Keratinocyte (primary cell): ENCODE data around the gene TXNDC17. TPM values are rescaled to one million over a fixed set of nuclear protein-coding genes. Genes with fewer than 3 reads are reported as not detected.

ENCODE experiments used
- DNase-seq: peaks from one replicate; pipeline ENCODE4 v3.0.0-alpha.2; 2011; ENCODE audit warnings: low read depth, missing footprints, low spot score
- FAIRE-seq: peaks from 2 replicates; lab custom pipeline; 2011; peaks lifted over from hg19 to GRCh38; lab: Jason Lieb, UNC
- H2AFZ ChIP-seq: 2 replicates; pipeline ENCODE4 v1.6.0; 2012; ENCODE audit warnings: low read length, control low read depth, inconsistent platforms; ENCODE audit not compliant: control insufficient read depth
- H3K27ac ChIP-seq: 2 replicates; pipeline ENCODE4 v1.5.1; 2011; ENCODE audit warnings: low read length; ENCODE audit not compliant: control insufficient read depth, insufficient read depth
- H3K27me3 ChIP-seq: 3 replicates; pipeline ENCODE4 v1.6.0; 2011; ENCODE audit warnings: low read length; ENCODE audit not compliant: control insufficient read depth, insufficient read depth; ENCODE audit errors: extremely low read depth
- H3K36me3 ChIP-seq, 2 experiments: 2 replicates in 1 of 2; 3 replicates in 1 of 2; pipeline ENCODE4 v1.5.1; 2011; ENCODE audit warnings: low read length in 2 of 2, mild to moderate bottlenecking in 1 of 2; ENCODE audit not compliant: control insufficient read depth in 2 of 2, insufficient read depth in 2 of 2; ENCODE audit errors: extremely low read depth in 1 of 2
- H3K4me1 ChIP-seq: 3 replicates; pipeline ENCODE4 v1.5.1; 2011; ENCODE audit warnings: low read length; ENCODE audit not compliant: control insufficient read depth, insufficient read depth; ENCODE audit errors: extremely low read depth
- H3K4me2 ChIP-seq: 3 replicates; pipeline ENCODE4 v1.6.0; 2011; ENCODE audit warnings: low read depth, low read length; ENCODE audit not compliant: control insufficient read depth, insufficient read depth; ENCODE audit errors: extremely low read depth
- H3K4me3 ChIP-seq, 3 experiments: fragments of 200-600 bp in 1 of 3; sonication (generic) in 1 of 3; 2 replicates in 2 of 3; 3 replicates in 1 of 3; pipeline ENCODE4 v1.5.1; 2011 to 2016; ENCODE audit warnings: low read length in 3 of 3, mild to moderate bottlenecking in 3 of 3, control low read depth in 2 of 3, inconsistent platforms in 1 of 3, low read depth in 1 of 3, mixed read lengths in 1 of 3, mixed run types in 1 of 3, moderate library complexity in 1 of 3; ENCODE audit not compliant: control insufficient read depth in 2 of 3, insufficient read depth in 2 of 3; ENCODE audit errors: extremely low read depth in 1 of 3
- H3K79me2 ChIP-seq: 2 replicates; pipeline ENCODE4 v1.6.0; 2012; ENCODE audit warnings: low read length; ENCODE audit not compliant: control insufficient read depth, insufficient read depth
- H3K9ac ChIP-seq: 3 replicates; pipeline ENCODE4 v1.6.0; 2011; ENCODE audit warnings: low read length; ENCODE audit not compliant: control insufficient read depth, insufficient read depth; ENCODE audit errors: extremely low read depth
- H3K9me1 ChIP-seq: 3 replicates; pipeline ENCODE4 v1.6.0; 2011; ENCODE audit warnings: low read length; ENCODE audit not compliant: control insufficient read depth, insufficient read depth; ENCODE audit errors: extremely low read depth
- H3K9me3 ChIP-seq: 2 replicates; pipeline ENCODE4 v1.5.1; 2012; ENCODE audit warnings: low read depth, low read length; ENCODE audit not compliant: control insufficient read depth
- H4K20me1 ChIP-seq: 3 replicates; pipeline ENCODE4 v1.6.0; 2011; ENCODE audit warnings: low read length; ENCODE audit not compliant: control insufficient read depth, insufficient read depth; ENCODE audit errors: extremely low read depth
- CTCF ChIP-seq, 3 experiments: IDR thresholded peaks in 1 of 3; conservative IDR thresholded peaks in 1 of 3; optimal IDR thresholded peaks in 1 of 3; 2 replicates in 2 of 3; 3 replicates in 1 of 3; pipeline versions ENCODE3 to v1.5.1; 2011; ENCODE audit warnings: low read length in 3 of 3, mild to moderate bottlenecking in 3 of 3, moderate library complexity in 2 of 3, control low read depth in 1 of 3, inconsistent platforms in 1 of 3; ENCODE audit not compliant: insufficient read depth in 2 of 3; ENCODE audit errors: extremely low read depth in 1 of 3
- EZH2 ChIP-seq: IDR thresholded peaks from one replicate; pipeline ENCODE4 v1.6.1; 2012; ENCODE audit warnings: inconsistent platforms, mild to moderate bottlenecking, low read length, moderate library complexity
- dilution Hi-C: fragments of 300-500 bp; cut with MboI; formaldehyde crosslinking; loops from one replicate; pipeline ENCODE4 v1.7.0; 2020; ENCODE audit warnings: low sequenced_read_pairs; ENCODE audit not compliant: extremely low pct_ligation_motif_present
- polyA plus RNA-seq, 5 experiments: library from polyadenylated mRNA; depleted of rRNA in 3 of 5; stranded (reverse) in 3 of 5; stranded (forward) in 1 of 5; unstranded in 1 of 5; fragments of >200 nt; gene quantifications; 1 replicate in 1 of 5; 2 replicates in 3 of 5; 3 replicates in 1 of 5; pipeline versions ENCODE4 v1.2.1 to v1.2.3, GENCODE V29; 2011 to 2012; ENCODE audit warnings: missing spikeins in 2 of 5, low read depth in 1 of 5, low replicate concordance in 1 of 5

TXNDC17 gene
- polyA plus RNA-seq, 1 donor (not counting 4 experiments of a cell fraction or from before 2014, with no cell fraction given): 1,215 TPM

DNA sequence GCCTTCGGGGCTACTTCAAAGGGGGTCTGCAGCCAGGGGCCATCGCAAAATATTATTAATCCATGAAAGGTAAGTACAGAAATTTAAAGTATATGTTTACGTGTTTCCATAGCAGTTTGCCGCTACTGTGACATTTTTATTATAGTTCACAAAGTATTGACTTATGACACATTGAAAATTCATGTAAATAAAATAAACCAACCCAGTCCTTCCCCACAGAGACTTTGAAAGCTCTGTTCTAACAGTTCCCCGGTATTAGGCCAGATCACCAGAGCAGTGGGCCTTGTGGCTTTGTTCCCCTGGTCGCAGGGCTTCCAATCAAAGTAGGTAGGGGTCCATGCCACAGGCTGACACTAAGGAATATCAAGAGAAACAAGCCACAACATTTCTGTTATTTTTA lies 14.2 kb upstream of the TXNDC17 start:
- H3K9me1 ChIP-seq: no peaks in the 10 kb centered on the region
- H3K36me3 ChIP-seq: peaks cover 16 to 19% of the 10 kb centered on the region in 2 experiments
- no peak overlapping the region for H3K4me2 ChIP-seq
- no peaks in the 10 kb centered on the region for H4K20me1 ChIP-seq
- H2AFZ ChIP-seq: no peak overlapping the region
- DNase-seq (no peak), FAIRE-seq (no peak)
- peaks cover 10% of the 10 kb centered on the region for H3K4me1 ChIP-seq
- no peak overlapping the region for H3K27ac ChIP-seq
- no peak for TF ChIP-seq CTCF (optimal IDR thresholded peaks at IDR 0.05 in 1 of 3, IDR thresholded peaks at IDR 0.05 in 1 of 3, conservative IDR thresholded peaks at IDR 0.05 in 1 of 3; ENCODE audit: extremely low read depth in 1 of 3, insufficient read depth in 2 of 3, low read length in 3 of 3)
- no peak for TF ChIP-seq EZH2
- no peaks in the 10 kb centered on the region for H3K9me3 ChIP-seq
- H3K79me2 ChIP-seq: peaks cover 22% of the 10 kb centered on the region
- no peaks in the 10 kb centered on the region for H3K27me3 ChIP-seq
- H3K9ac ChIP-seq: no peak overlapping the region
- H3K4me3 ChIP-seq: no peak overlapping the region
- dilution Hi-C loops: no loop called here

DNA sequence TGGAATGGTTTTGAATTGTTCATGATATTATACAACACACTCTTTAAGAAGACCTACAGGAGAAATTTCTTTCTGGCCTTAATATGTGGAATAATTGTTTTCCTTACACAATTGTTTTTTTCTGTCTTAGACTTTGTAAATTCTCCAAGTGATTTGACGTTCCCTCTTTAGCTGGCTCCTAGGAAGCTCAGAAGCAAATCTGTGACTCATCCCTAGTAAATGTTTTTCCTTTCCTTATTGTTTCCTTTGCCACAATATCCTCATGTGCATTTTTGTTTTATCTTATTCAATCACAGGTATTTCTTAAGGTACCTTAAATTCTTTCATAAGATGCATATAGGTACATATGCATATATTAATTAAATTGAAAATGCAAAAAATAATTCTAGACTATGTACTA lies 13.8 kb upstream of the TXNDC17 start:
- TF ChIP-seq EZH2 (no peak), CTCF (optimal IDR thresholded peaks at IDR 0.05 in 1 of 3, IDR thresholded peaks at IDR 0.05 in 1 of 3, conservative IDR thresholded peaks at IDR 0.05 in 1 of 3; ENCODE audit: extremely low read depth in 1 of 3, insufficient read depth in 2 of 3, low read length in 3 of 3) (no peak)
- peaks cover 15 to 16% of the 10 kb centered on the region in 2 experiments for H3K36me3 ChIP-seq
- no peaks in the 10 kb centered on the region for H3K27me3 ChIP-seq
- H3K9me3 ChIP-seq: no peaks in the 10 kb centered on the region
- DNase-seq: no peak
- no peak overlapping the region for H3K4me2 ChIP-seq
- H2AFZ ChIP-seq: no peak overlapping the region
- no peak overlapping the region for H3K4me3 ChIP-seq
- H4K20me1 ChIP-seq: no peaks in the 10 kb centered on the region
- H3K79me2 ChIP-seq: peaks cover 22% of the 10 kb centered on the region
- no peak overlapping the region for H3K27ac ChIP-seq
- H3K9me1 ChIP-seq: no peaks in the 10 kb centered on the region
- FAIRE-seq: peak; percentile 61
- no peak overlapping the region for H3K9ac ChIP-seq
- H3K4me1 ChIP-seq: peaks cover 10% of the 10 kb centered on the region
- dilution Hi-C loops: no loop called here
